ENCODE measurements around the gene ODAD2.

DNA sequence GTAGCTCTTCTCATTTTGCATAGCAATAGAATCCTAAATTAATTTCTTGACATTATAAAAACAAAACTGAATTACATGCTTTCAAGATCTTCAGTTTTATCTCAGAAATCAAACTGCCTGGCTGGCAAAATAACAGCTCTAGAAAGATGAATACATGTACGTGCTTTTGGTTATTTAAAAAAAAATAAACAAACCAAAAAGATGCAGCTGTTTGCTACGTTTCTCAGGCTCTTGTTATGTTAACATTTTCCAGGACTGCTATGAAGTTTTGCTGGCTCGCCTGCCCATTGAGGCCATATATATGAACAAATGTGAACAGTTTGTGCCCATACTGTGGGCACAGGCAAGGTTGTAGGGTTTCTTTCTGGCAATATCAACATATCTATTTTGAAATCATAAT is 86.6 kb downstream of the ODAD2 start:
- TF ChIP-seq ZNF121 (CRISPR knock-in tag; IDR thresholded peaks at IDR 0.05) = no peak
- no peak for TF ChIP-seq CTCF (IDR thresholded peaks at IDR 0.05)
- TF ChIP-seq, protein P1, sequence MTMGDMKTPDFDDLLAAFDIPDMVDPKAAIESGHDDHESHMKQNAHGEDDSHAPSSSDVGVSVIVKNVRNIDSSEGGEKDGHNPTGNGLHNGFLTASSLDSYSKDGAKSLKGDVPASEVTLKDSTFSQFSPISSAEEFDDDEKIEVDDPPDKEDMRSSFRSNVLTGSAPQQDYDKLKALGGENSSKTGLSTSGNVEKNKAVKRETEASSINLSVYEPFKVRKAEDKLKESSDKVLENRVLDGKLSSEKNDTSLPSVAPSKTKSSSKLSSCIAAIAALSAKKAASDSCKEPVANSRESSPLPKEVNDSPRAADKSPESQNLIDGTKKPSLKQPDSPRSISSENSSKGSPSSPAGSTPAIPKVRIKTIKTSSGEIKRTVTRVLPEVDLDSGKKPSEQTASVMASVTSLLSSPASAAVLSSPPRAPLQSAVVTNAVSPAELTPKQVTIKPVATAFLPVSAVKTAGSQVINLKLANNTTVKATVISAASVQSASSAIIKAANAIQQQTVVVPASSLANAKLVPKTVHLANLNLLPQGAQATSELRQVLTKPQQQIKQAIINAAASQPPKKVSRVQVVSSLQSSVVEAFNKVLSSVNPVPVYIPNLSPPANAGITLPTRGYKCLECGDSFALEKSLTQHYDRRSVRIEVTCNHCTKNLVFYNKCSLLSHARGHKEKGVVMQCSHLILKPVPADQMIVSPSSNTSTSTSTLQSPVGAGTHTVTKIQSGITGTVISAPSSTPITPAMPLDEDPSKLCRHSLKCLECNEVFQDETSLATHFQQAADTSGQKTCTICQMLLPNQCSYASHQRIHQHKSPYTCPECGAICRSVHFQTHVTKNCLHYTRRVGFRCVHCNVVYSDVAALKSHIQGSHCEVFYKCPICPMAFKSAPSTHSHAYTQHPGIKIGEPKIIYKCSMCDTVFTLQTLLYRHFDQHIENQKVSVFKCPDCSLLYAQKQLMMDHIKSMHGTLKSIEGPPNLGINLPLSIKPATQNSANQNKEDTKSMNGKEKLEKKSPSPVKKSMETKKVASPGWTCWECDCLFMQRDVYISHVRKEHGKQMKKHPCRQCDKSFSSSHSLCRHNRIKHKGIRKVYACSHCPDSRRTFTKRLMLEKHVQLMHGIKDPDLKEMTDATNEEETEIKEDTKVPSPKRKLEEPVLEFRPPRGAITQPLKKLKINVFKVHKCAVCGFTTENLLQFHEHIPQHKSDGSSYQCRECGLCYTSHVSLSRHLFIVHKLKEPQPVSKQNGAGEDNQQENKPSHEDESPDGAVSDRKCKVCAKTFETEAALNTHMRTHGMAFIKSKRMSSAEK (CRISPR knock-in tag; IDR thresholded peaks at IDR 0.05; ENCODE audit: borderline replicate concordance) = no peak
- TF ChIP-seq USF2 (CRISPR knock-in tag; IDR thresholded peaks at IDR 0.05) = no peak

Measured in WTC11 (cell line).